Measurements from ENCODE around the gene FGD4.

DNA sequence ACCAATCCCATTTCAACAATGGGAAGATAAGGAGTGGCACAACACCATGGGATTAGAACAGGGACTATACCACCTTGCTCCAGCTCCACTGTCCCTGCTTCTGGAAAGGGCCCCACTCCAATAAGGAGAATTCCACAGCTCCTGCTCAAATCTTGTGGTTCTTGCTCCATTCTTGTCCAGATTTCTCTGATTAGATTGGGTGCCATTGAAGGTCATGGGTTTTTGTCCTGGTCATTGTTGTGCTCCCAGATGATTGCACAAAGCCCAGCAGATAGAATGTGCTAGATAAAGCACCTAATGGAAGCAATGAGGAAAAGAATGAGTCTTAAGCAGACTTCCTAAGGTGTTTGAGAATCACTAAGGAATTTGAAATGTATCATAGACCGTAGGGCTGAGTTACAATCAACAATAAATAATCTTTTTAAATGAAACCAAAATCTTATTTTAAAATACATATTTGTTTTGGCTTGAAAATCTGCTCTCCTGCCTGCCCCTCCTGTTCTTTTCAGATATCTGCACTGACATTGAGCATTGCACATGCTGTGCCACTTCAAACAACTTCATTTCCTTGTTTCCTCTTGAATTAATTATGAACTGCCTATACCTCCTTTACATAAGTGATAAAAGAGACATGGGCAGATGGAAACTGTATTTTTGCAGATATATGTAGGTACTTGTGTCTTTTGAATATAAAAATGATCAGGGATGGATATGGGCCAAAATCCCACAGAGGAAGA, 115.9 kb downstream of the FGD4 start:
- TF ChIP-seq, protein P1, sequence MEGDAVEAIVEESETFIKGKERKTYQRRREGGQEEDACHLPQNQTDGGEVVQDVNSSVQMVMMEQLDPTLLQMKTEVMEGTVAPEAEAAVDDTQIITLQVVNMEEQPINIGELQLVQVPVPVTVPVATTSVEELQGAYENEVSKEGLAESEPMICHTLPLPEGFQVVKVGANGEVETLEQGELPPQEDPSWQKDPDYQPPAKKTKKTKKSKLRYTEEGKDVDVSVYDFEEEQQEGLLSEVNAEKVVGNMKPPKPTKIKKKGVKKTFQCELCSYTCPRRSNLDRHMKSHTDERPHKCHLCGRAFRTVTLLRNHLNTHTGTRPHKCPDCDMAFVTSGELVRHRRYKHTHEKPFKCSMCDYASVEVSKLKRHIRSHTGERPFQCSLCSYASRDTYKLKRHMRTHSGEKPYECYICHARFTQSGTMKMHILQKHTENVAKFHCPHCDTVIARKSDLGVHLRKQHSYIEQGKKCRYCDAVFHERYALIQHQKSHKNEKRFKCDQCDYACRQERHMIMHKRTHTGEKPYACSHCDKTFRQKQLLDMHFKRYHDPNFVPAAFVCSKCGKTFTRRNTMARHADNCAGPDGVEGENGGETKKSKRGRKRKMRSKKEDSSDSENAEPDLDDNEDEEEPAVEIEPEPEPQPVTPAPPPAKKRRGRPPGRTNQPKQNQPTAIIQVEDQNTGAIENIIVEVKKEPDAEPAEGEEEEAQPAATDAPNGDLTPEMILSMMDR (IDR thresholded peaks at IDR 0.05) = no peak
- TF ChIP-seq POLR2A (IDR thresholded peaks at IDR 0.05) = no peak

Data from testis (tissue), 2 donors.